Non-pigmented ciliary epithelial cell (primary cell): ENCODE data around the gene MYADM.

Experiments used
- DNase-seq: peaks from one replicate; pipeline ENCODE4 v3.0.0-alpha.2; 2010; ENCODE audit warnings: low read depth

The MYADM gene

DNA sequence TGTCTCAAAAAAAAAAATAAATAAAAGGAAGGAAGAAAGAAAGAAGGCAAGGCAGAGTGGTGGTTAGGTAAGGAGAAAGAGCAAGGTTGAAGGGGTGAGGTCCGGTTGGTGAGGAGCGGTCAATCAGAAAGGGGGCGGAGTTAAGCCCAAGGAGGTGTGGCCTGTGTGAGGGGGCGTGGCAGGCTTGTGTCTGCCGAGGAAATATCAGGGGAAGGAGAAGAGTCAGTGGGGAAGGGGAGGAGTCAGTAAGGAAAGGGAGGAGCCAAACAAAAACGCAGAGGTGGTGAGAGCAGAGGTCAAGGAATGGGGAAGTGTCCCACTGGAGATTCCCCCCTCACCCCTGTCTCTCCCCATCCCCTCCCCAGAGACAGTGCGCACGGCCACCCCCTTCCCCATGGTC lies 47.3 kb downstream of the MYADM start:
- no peak for DNase-seq

DNA sequence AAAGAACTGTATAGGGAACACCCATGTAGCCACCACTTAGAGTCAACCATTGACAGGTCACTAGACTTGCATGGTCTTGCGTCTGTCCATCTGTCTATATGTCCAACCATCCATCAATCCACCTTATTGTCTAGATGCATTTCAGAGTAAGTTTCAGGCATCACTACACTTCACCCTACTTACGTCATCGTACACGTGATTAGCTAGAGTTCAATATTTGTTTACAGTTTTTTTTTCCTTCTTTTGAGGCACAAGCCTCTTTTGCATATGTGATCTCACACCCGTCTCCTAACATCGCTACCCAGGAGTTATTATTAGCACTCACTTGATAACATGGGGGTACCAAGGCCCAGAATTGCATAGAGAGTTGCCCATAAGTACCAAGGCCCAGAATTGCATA lies 48.3 kb downstream of the MYADM start:
- DNase-seq, result no peak

DNA sequence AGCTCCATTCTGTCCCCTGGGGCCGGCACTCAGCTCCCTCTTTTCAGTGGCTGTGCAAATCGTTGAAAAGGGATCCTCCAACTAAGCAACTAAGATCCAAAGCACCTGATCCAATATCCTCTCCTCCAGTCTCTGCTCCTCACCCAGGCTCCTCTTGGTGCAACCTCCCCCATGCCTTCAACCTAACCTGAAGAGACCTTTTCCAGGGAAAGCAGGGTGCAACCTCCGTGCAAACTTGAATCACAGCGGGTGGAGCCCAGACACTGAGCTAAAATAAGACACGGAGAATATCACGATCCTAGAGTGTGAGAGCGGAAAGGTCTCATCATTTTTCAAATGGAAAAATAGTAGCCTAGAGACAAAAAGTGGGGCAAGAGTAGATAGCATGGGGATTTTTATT lies 49.7 kb downstream of the MYADM start:
- DNase-seq, result no peak
